Uterus (tissue), 2 donors: Measurements from ENCODE around the gene PGAM5.

Source experiments
- POLR2A ChIP-seq, 2 donors: fragments of 450-650 bp; IDR thresholded peaks; one replicate each; pipeline ENCODE4 v1.6.1; 2016; ENCODE audit warnings: antibody characterized with exemption in 2 of 2, mild to moderate bottlenecking in 1 of 2, moderate library complexity in 1 of 2
- TF ChIP-seq, protein P1 (sequence below), 4 experiments: fragments of 200-600 bp in 2 of 4; fragments of 450-650 bp in 2 of 4; sonication (generic) in 2 of 4; IDR thresholded peaks; one replicate each; pipeline ENCODE4 v1.5.1; 2016 to 2019; ENCODE audit warnings: antibody characterized with exemption in 4 of 4, mild to moderate bottlenecking in 2 of 4, moderate library complexity in 1 of 4

DNA sequence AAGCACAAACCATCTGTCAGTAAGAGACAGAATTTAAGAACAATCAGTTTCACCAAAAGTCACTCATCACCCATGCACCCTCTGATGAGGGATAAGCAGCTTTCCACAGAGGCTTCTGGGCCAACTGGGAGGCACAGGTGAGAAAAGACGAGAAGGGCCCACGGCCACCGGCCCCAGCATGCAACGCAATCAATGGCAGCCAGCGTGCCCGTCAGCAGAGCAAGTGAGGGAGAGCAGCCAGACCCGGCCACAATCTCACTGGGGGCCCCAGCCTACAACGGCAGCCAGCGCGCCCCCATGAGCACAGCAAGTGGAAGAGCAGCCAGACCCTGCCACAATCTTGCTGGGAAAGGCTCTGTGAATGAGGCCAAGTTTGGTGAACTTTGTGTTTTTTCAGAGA is 37.7 kb downstream of the PGAM5 start:
- TF ChIP-seq, protein P1, sequence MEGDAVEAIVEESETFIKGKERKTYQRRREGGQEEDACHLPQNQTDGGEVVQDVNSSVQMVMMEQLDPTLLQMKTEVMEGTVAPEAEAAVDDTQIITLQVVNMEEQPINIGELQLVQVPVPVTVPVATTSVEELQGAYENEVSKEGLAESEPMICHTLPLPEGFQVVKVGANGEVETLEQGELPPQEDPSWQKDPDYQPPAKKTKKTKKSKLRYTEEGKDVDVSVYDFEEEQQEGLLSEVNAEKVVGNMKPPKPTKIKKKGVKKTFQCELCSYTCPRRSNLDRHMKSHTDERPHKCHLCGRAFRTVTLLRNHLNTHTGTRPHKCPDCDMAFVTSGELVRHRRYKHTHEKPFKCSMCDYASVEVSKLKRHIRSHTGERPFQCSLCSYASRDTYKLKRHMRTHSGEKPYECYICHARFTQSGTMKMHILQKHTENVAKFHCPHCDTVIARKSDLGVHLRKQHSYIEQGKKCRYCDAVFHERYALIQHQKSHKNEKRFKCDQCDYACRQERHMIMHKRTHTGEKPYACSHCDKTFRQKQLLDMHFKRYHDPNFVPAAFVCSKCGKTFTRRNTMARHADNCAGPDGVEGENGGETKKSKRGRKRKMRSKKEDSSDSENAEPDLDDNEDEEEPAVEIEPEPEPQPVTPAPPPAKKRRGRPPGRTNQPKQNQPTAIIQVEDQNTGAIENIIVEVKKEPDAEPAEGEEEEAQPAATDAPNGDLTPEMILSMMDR (IDR thresholded peaks at IDR 0.05), result no peak
- TF ChIP-seq POLR2A (IDR thresholded peaks at IDR 0.05), result no peak
